Smooth muscle cell (in vitro differentiated cells): ENCODE measurements around the gene RAB17. TPM values are rescaled to one million over a fixed set of nuclear protein-coding genes. Genes with fewer than 3 reads are reported as not detected.

Experiments used
- DNase-seq: peaks from one replicate; lab custom pipeline; 2025; ENCODE audit not compliant: unreplicated experiment; lab: John Stamatoyannopoulos, UW
- H2AFZ ChIP-seq: fragments of 200-600 bp; sonication (generic); 2 replicates; pipeline ENCODE4 v1.6.0; 2016; ENCODE audit warnings: antibody characterized with exemption, low read depth, mild to moderate bottlenecking
- H3F3A ChIP-seq: fragments of 200-600 bp; sonication (generic); 2 replicates; pipeline ENCODE4 v1.6.0; 2017; ENCODE audit warnings: antibody characterized with exemption, low read depth
- H3K27ac ChIP-seq: fragments of 200-600 bp; sonication (generic); 2 replicates; pipeline ENCODE4 v1.5.1; 2016; ENCODE audit warnings: low read depth, mild to moderate bottlenecking
- H3K27me3 ChIP-seq: fragments of 200-600 bp; sonication (generic); 2 replicates; pipeline ENCODE4 v1.6.1; 2016; ENCODE audit warnings: low read depth, mild to moderate bottlenecking
- H3K36me3 ChIP-seq: fragments of 200-600 bp; sonication (generic); 2 replicates; pipeline ENCODE4 v1.5.1; 2016; ENCODE audit warnings: low read depth
- H3K4me1 ChIP-seq: fragments of 200-600 bp; sonication (generic); 2 replicates; pipeline ENCODE4 v1.5.1; 2016; ENCODE audit warnings: low read depth
- H3K4me2 ChIP-seq: fragments of 200-600 bp; sonication (generic); 2 replicates; pipeline ENCODE4 v1.6.0; 2016; ENCODE audit warnings: mild to moderate bottlenecking
- H3K4me3 ChIP-seq: fragments of 200-600 bp; sonication (generic); 2 replicates; pipeline ENCODE4 v1.5.1; 2016; ENCODE audit warnings: mild to moderate bottlenecking
- H3K79me2 ChIP-seq: fragments of 200-600 bp; sonication (generic); 2 replicates; pipeline ENCODE4 v1.6.0; 2016; ENCODE audit warnings: low read depth, mild to moderate bottlenecking
- H3K9ac ChIP-seq: fragments of 200-600 bp; sonication (generic); 2 replicates; pipeline ENCODE4 v1.6.0; 2016; ENCODE audit warnings: low read depth
- H3K9me3 ChIP-seq: fragments of 200-600 bp; sonication (generic); replicated peaks from 2 replicates; pipeline ENCODE4 v1.5.1; 2016; ENCODE audit warnings: low read depth
- H4K20me1 ChIP-seq: fragments of 200-600 bp; sonication (generic); 2 replicates; pipeline ENCODE4 v1.6.0; 2016; ENCODE audit warnings: low read depth
- CTCF ChIP-seq: fragments of 200-600 bp; sonication (generic); IDR thresholded peaks from 2 replicates; pipeline ENCODE4 v1.5.1; 2017; ENCODE audit warnings: borderline replicate concordance, mild to moderate bottlenecking, antibody characterized with exemption; ENCODE audit not compliant: insufficient read depth, poor library complexity, severe bottlenecking
- WGBS: methylation state at CpG from one replicate; pipeline ENCODE4 v1.1.7; 2016; ENCODE audit warnings: low lambda C conversion rate; 5-methylcytosine and 5-hydroxymethylcytosine counted together
- polyA plus RNA-seq: library from polyadenylated mRNA; unstranded; fragments of >200 nt; fragmentation: Nextera tagmentation; extraction: Ambion mirVana; gene quantifications from 2 replicates; pipeline ENCODE4 v1.2.1, GENCODE V29; 2016
- total RNA-seq: library from RNA; depleted of rRNA; stranded (reverse); fragments of >200 nt; gene quantifications from 2 replicates; pipeline ENCODE4 v1.2.3, GENCODE V29; 2014

The RAB17 gene
- total RNA-seq (0.18 and 1.4 TPM in 2 replicates), polyA plus RNA-seq (0.69 and 2.0 TPM in 2 replicates)

GRCh38 chr2:237590272-237591140 lies at the start of gene RAB17:
Gene RAB17, minus strand, starts transcription at chr2:237590734. Its CDS starts 4,580 bp downstream, at chr2:237586154.
- TF ChIP-seq CTCF, result no peak
- Histone ChIP-seq H2AFZ (peak within 1 kb of the TSS; percentile 39), H3K27ac (no peak within 1 kb of the TSS), H3K4me2 (no peak within 1 kb of the TSS), H4K20me1 (no peaks in the 10 kb centered on the region), H3K27me3 (no peaks in the 10 kb centered on the region), H3K36me3 (no peaks in the 10 kb centered on the region), H3K79me2 (no peaks in the 10 kb centered on the region), H3F3A (peaks cover 3% of the 10 kb centered on the region), H3K4me3 (peak within 1 kb of the TSS; percentile 41), H3K9me3 (no peaks in the 10 kb centered on the region), H3K4me1 (peaks cover 24% of the 10 kb centered on the region), H3K9ac (no peak within 1 kb of the TSS)
- no peak for DNase-seq
- WGBS, result 55% methylated on average over 16 of the region's 16 CpGs

GRCh38 chr2:237639836-237640220 lies 49.3 kb upstream of the RAB17 start:
- Histone ChIP-seq H3K9ac (no peak overlapping the region), H3K79me2 (peaks cover 51% of the 10 kb centered on the region), H2AFZ (no peak overlapping the region), H3K4me1 (no peaks in the 10 kb centered on the region), H3K9me3 (no peaks in the 10 kb centered on the region), H3K4me2 (no peak overlapping the region), H3K27ac (no peak overlapping the region), H3K4me3 (no peak overlapping the region), H4K20me1 (peaks cover 65% of the 10 kb centered on the region), H3K27me3 (no peaks in the 10 kb centered on the region), H3F3A (no peaks in the 10 kb centered on the region), H3K36me3 (peaks cover 2% of the 10 kb centered on the region)
- TF ChIP-seq CTCF, result no peak
- 75% methylated on average over 6 of the region's 6 CpGs for WGBS
- DNase-seq, result no peak

- H3K9me3 ChIP-seq, result peaks cover 5% of the 10 kb centered on the region
- H2AFZ ChIP-seq, result no peak overlapping the region
- peaks cover 57% of the 10 kb centered on the region for H3K79me2 ChIP-seq
- no peak overlapping the region for H3K4me2 ChIP-seq
- H3K27ac ChIP-seq, result no peak overlapping the region
- H3K9ac ChIP-seq, result no peak overlapping the region
- no peak for TF ChIP-seq CTCF
- DNase-seq, result no peak
- no peaks in the 10 kb centered on the region for H3K27me3 ChIP-seq
- H3K4me3 ChIP-seq, result no peak overlapping the region
- no peaks in the 10 kb centered on the region for H3F3A ChIP-seq
- WGBS, result 85% methylated on average over 11 of the region's 11 CpGs
- H3K4me1 ChIP-seq, result no peaks in the 10 kb centered on the region
- H3K36me3 ChIP-seq, result peaks cover 6% of the 10 kb centered on the region
- peaks cover 59% of the 10 kb centered on the region for H4K20me1 ChIP-seq
Observed at GRCh38 chr2:237639052-237639835, 48.7 kb upstream of the RAB17 start.
